Non-pigmented ciliary epithelial cell (primary cell): Measurements from ENCODE around the gene PRKCI.
"Not testable (repeated sequence)": the region's sequence is repeated elsewhere in the genome, so short reads cannot be mapped to it uniquely, and the experiment has no call there.

Source experiments
- DNase-seq: peaks from one replicate; pipeline ENCODE4 v3.0.0-alpha.2; 2010; ENCODE audit warnings: low read depth

Gene PRKCI

GRCh38 chr3:170221924-170222646 lies at the start of gene PRKCI:
PRKCI (plus strand) TSS chr3:170222424; CDS start chr3:170222670, 246 bp downstream.
- DNase-seq, result peak; percentile 87

GRCh38 chr3:170178651-170179050 lies 43.6 kb upstream of the PRKCI start:
- no peak for DNase-seq

GRCh38 chr3:170179432-170179831 lies 42.8 kb upstream of the PRKCI start:
- DNase-seq, result no peak

GRCh38 chr3:170180079-170180907 lies 41.9 kb upstream of the PRKCI start:
- DNase-seq, result no peak

- DNase-seq, result peak; percentile 43
Observed at GRCh38 chr3:170180908-170181885, 41.0 kb upstream of the PRKCI start, which contains the start of gene PHC3. PHC3 (minus strand) TSS chr3:170181733; CDS start chr3:170181715, 18 bp downstream.

GRCh38 chr3:170189398-170190256 lies 32.6 kb upstream of the PRKCI start:
- DNase-seq, result no peak

GRCh38 chr3:170195759-170196158 lies 26.5 kb upstream of the PRKCI start:
- not testable (repeated sequence) for DNase-seq

GRCh38 chr3:170196833-170197232 lies 25.4 kb upstream of the PRKCI start:
- DNase-seq, result no peak

GRCh38 chr3:170200987-170201386 lies 21.2 kb upstream of the PRKCI start:
- no peak for DNase-seq

GRCh38 chr3:170201527-170201926 lies 20.7 kb upstream of the PRKCI start:
- DNase-seq, result no peak

- DNase-seq, result no peak
Observed at GRCh38 chr3:170203457-170203856, 18.8 kb upstream of the PRKCI start.

GRCh38 chr3:170204023-170204472 lies 18.2 kb upstream of the PRKCI start:
- no peak for DNase-seq

GRCh38 chr3:170204509-170204908 lies 17.7 kb upstream of the PRKCI start:
- DNase-seq, result no peak

GRCh38 chr3:170205302-170205701 lies 16.9 kb upstream of the PRKCI start:
- no peak for DNase-seq

GRCh38 chr3:170206164-170206762 lies 16.0 kb upstream of the PRKCI start:
- not testable (repeated sequence) for DNase-seq

GRCh38 chr3:170207717-170208116 lies 14.5 kb upstream of the PRKCI start:
- no peak for DNase-seq

GRCh38 chr3:170211668-170212067 lies 10.6 kb upstream of the PRKCI start:
- DNase-seq, result no peak

- DNase-seq, result no peak
Observed at GRCh38 chr3:170219850-170220249, 2.4 kb upstream of the PRKCI start.

- DNase-seq, result no peak
Observed at GRCh38 chr3:170220871-170221270, 1.4 kb upstream of the PRKCI start.
